NCI-H1694 (cell line): ENCODE results near the gene RHEB.
A peak's percentile ranks its signal among the peaks of the same experiment; 100 is the strongest.

Experiments
- DNase-seq: peaks from one replicate; lab custom pipeline; 2025; lab: John Stamatoyannopoulos, UW

RHEB gene

GRCh38 chr7:151470711-151471110 is 49.0 kb downstream of the RHEB start:
- DNase-seq = peak; percentile 32

GRCh38 chr7:151469281-151469680 is 50.4 kb downstream of the RHEB start:
- DNase-seq = no peak

GRCh38 chr7:151468217-151469018 is 51.3 kb downstream of the RHEB start:
- no peak for DNase-seq

- DNase-seq = no peak
Observed at GRCh38 chr7:151465169-151465568, 54.5 kb downstream of the RHEB start.

- no peak for DNase-seq
Observed at GRCh38 chr7:151462306-151462779, 57.4 kb downstream of the RHEB start.

GRCh38 chr7:151461942-151462230 is 57.8 kb downstream of the RHEB start:
- no peak for DNase-seq

GRCh38 chr7:151461096-151461941 is 58.4 kb downstream of the RHEB start:
- no peak for DNase-seq

- DNase-seq = no peak
Observed at GRCh38 chr7:151460474-151460855, 59.2 kb downstream of the RHEB start.

GRCh38 chr7:151459726-151460473 is 59.8 kb downstream of the RHEB start:
- DNase-seq = peak; percentile 43

GRCh38 chr7:151457534-151457933 is 62.2 kb downstream of the RHEB start:
- no peak for DNase-seq

- DNase-seq = no peak
Observed at GRCh38 chr7:151456782-151457181, 62.9 kb downstream of the RHEB start.

- no peak for DNase-seq
Observed at GRCh38 chr7:151456276-151456675, 63.4 kb downstream of the RHEB start.

- DNase-seq = no peak
Observed at GRCh38 chr7:151455690-151456089, 64.0 kb downstream of the RHEB start.

- no peak for DNase-seq
Observed at GRCh38 chr7:151454932-151455530, 64.7 kb downstream of the RHEB start.

- DNase-seq = no peak
Observed at GRCh38 chr7:151454305-151454704, 65.4 kb downstream of the RHEB start.

- DNase-seq = no peak
Observed at GRCh38 chr7:151453326-151453791, 66.3 kb downstream of the RHEB start.

GRCh38 chr7:151452680-151453325 is 66.9 kb downstream of the RHEB start:
- no peak for DNase-seq

GRCh38 chr7:151451626-151452571 is 67.8 kb downstream of the RHEB start:
- no peak for DNase-seq

- DNase-seq = no peak
Observed at GRCh38 chr7:151451156-151451555, 68.5 kb downstream of the RHEB start.

GRCh38 chr7:151449990-151450389 is 69.7 kb downstream of the RHEB start:
- no peak for DNase-seq
